ENCODE data around the gene ATP10A.

Gene ATP10A

GRCh38 chr15:25903024-25903581, 40.0 kb upstream of the ATP10A start:
- POLR2A ChIA-PET (ENCODE audit: low non-redundant PET), result no interaction called here
- no peak for TF ChIP-seq CTCF (conservative IDR thresholded peaks at IDR 0.05; ENCODE audit: low read depth)
- CTCF ChIA-PET, result no interaction called here
- no peak for DNase-seq (ENCODE audit: low spot score)
- H3K27ac ChIP-seq, result peak overlapping the region; percentile 85

GRCh38 chr15:25901811-25902605, 38.9 kb upstream of the ATP10A start:
- no peak for DNase-seq (ENCODE audit: low spot score)
- CTCF ChIA-PET, result no interaction called here
- POLR2A ChIA-PET (ENCODE audit: low non-redundant PET), result no interaction called here
- peak overlapping the region; percentile 85; the same call in 1 of the 2 replicates for H3K27ac ChIP-seq
- no peak for TF ChIP-seq CTCF (conservative IDR thresholded peaks at IDR 0.05; ENCODE audit: low read depth)

- H3K27ac ChIP-seq, result 0 out of 2 replicates have a peak overlapping the region, but pooled peaks have one; percentile 7
- POLR2A ChIA-PET (ENCODE audit: low non-redundant PET), result no interaction called here
- TF ChIP-seq CTCF (conservative IDR thresholded peaks at IDR 0.05; ENCODE audit: low read depth), result no peak
- no peak for DNase-seq (ENCODE audit: low spot score)
- CTCF ChIA-PET, result no interaction called here
Measured at GRCh38 chr15:25900901-25901300, 37.8 kb upstream of the ATP10A start.

GRCh38 chr15:25900431-25900830, 37.3 kb upstream of the ATP10A start:
- DNase-seq (ENCODE audit: low spot score), result no peak
- POLR2A ChIA-PET (ENCODE audit: low non-redundant PET), result no interaction called here
- CTCF ChIA-PET, result no interaction called here
- no peak overlapping the region for H3K27ac ChIP-seq
- no peak for TF ChIP-seq CTCF (conservative IDR thresholded peaks at IDR 0.05; ENCODE audit: low read depth)

- no peak for DNase-seq (ENCODE audit: low spot score)
- CTCF ChIA-PET, result no interaction called here
- POLR2A ChIA-PET (ENCODE audit: low non-redundant PET), result no interaction called here
- H3K27ac ChIP-seq, result no peak overlapping the region
- TF ChIP-seq CTCF (conservative IDR thresholded peaks at IDR 0.05; ENCODE audit: low read depth), result no peak
Measured at GRCh38 chr15:25899870-25900269, 36.7 kb upstream of the ATP10A start.

- no peak overlapping the region for H3K27ac ChIP-seq
- no peak for TF ChIP-seq CTCF (conservative IDR thresholded peaks at IDR 0.05; ENCODE audit: low read depth)
- DNase-seq (ENCODE audit: low spot score), result no peak
- ChIA-PET POLR2A (ENCODE audit: low non-redundant PET) (no interaction called here), CTCF (no interaction called here)
Measured at GRCh38 chr15:25897658-25898057, 34.5 kb upstream of the ATP10A start.
